Measurements from ENCODE around the gene CAMSAP1. TPM values are rescaled to one million over a fixed set of nuclear protein-coding genes. Genes with fewer than 3 reads are reported as not detected.

The CAMSAP1 gene
- total RNA-seq, 1 donor from 2014 or later, result 150 TPM

DNA sequence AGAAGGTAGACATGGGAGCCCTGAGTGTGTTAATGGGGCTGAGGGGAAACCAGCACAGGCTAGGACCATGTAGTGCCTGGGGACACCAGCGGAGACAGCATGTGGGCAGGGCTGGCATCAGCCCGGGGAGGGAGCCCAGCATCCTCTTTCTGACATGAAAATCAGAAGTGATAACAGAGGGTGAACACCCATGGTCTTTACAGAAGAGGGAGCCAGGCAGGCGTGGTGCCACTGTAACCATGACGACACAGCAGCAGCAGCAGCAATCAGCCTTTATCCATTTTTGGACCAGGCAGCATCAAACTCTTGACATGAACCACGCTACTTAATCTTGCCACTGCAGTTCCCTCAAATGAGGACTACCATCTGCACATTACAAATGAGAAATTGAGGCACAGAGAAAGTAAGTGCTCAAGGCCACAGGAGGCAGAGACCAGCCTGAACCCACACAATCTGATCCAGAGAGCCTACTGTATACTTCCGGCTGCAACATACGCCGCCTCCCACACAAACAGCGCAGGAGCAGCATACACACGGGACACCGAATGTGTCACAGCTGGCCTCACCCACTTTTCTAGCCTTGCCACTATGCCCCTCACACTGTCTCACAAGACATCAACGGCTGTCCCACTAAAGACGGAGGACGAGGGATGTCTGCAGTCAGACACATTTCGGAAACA lies 23.8 kb downstream of the CAMSAP1 start:
- Mint-ChIP-seq H3K4me1 (ENCODE audit: low read depth, unreplicated experiment) (peaks cover 86% of the 10 kb centered on the region), H3K4me3 (ENCODE audit: unreplicated experiment) (peak overlapping the region; percentile 51), H3K36me3 (ENCODE audit: unreplicated experiment) (no peaks in the 10 kb centered on the region), H3K27ac (ENCODE audit: unreplicated experiment) (peak overlapping the region; percentile 80), H3K9me3 (ENCODE audit: unreplicated experiment) (peaks cover 20% of the 10 kb centered on the region), H3K27me3 (ENCODE audit: unreplicated experiment) (peaks cover 13% of the 10 kb centered on the region)
- no peak for DNase-seq
- TF ChIP-seq, protein P1, sequence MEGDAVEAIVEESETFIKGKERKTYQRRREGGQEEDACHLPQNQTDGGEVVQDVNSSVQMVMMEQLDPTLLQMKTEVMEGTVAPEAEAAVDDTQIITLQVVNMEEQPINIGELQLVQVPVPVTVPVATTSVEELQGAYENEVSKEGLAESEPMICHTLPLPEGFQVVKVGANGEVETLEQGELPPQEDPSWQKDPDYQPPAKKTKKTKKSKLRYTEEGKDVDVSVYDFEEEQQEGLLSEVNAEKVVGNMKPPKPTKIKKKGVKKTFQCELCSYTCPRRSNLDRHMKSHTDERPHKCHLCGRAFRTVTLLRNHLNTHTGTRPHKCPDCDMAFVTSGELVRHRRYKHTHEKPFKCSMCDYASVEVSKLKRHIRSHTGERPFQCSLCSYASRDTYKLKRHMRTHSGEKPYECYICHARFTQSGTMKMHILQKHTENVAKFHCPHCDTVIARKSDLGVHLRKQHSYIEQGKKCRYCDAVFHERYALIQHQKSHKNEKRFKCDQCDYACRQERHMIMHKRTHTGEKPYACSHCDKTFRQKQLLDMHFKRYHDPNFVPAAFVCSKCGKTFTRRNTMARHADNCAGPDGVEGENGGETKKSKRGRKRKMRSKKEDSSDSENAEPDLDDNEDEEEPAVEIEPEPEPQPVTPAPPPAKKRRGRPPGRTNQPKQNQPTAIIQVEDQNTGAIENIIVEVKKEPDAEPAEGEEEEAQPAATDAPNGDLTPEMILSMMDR (IDR thresholded peaks at IDR 0.05; ENCODE audit: partially characterized antibody, unreplicated experiment), result no peak

DNA sequence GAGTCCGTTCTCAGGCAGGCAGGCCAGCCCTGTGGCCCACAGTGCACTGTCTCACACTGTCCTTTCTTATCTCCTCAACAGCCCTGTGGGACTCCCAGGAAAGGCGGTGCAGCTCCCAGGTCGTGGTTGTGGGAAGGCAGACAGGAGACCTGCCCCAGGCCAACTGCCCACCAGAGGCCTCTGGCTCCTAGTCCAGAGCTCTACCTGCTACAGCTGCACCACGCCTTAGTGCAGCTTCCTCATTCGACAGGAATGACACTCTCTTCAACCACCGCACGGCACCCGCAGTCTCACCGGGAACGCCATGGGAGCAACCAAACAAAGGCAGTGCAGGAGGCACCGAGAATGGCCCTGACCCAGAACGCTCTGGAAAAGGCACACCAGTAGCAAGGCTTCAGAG lies 25.3 kb downstream of the CAMSAP1 start:
- no peak for DNase-seq
- peaks cover 7% of the 10 kb centered on the region for H3K27me3 Mint-ChIP-seq (ENCODE audit: unreplicated experiment)
- peaks cover 16% of the 10 kb centered on the region for H3K9me3 Mint-ChIP-seq (ENCODE audit: unreplicated experiment)
- no peaks in the 10 kb centered on the region for H3K36me3 Mint-ChIP-seq (ENCODE audit: unreplicated experiment)
- H3K4me3 Mint-ChIP-seq (ENCODE audit: unreplicated experiment), result no peak overlapping the region
- TF ChIP-seq, protein P1 (IDR thresholded peaks at IDR 0.05; ENCODE audit: partially characterized antibody, unreplicated experiment), result no peak
- H3K4me1 Mint-ChIP-seq (ENCODE audit: low read depth, unreplicated experiment), result peaks cover 85% of the 10 kb centered on the region
- H3K27ac Mint-ChIP-seq (ENCODE audit: unreplicated experiment), result no peak overlapping the region

DNA sequence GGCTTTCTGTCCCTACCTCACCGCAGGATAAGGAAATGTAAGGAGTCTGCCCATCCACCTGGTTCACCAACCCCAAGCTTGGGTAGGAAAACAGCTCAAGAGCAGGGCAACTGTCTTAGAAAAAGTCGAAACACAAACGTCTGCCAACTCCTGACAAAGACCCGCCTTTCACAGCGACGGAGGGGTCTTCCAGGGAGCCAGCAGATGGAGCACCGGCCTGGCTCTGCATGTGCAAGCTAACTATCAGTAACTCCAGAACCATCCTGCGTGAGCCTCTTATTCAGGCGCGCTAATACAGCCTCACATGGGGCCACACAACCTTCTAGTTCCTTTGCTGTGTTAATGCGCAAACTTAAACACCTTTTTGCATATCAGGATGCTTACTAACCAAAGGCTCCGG lies 26.9 kb downstream of the CAMSAP1 start:
- TF ChIP-seq, protein P1 (IDR thresholded peaks at IDR 0.05; ENCODE audit: partially characterized antibody, unreplicated experiment), result no peak
- peak overlapping the region; percentile 40 for H3K27ac Mint-ChIP-seq (ENCODE audit: unreplicated experiment)
- H3K27me3 Mint-ChIP-seq (ENCODE audit: unreplicated experiment), result peaks cover 7% of the 10 kb centered on the region
- no peaks in the 10 kb centered on the region for H3K36me3 Mint-ChIP-seq (ENCODE audit: unreplicated experiment)
- H3K9me3 Mint-ChIP-seq (ENCODE audit: unreplicated experiment), result peaks cover 11% of the 10 kb centered on the region
- DNase-seq, result peak; percentile 52
- H3K4me3 Mint-ChIP-seq (ENCODE audit: unreplicated experiment), result no peak overlapping the region
- H3K4me1 Mint-ChIP-seq (ENCODE audit: low read depth, unreplicated experiment), result peaks cover 71% of the 10 kb centered on the region

DNA sequence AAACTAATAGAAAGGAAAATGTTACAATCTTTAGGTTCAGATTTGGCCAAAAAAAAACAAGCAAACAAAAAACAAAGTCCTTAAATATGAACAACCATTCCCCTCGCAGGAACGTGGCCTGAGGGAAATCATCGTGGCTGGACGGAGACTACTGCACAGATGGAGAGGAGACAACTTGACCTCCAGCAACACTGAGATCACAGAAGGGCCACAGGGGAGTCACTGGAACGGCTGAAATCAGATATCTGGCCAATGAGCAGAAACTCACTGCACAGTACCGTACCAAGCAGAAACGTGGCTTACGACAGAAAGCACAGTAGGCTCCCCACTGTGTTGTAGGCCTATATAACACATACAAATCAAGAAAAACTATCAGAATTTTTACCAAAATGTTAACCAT lies 27.7 kb downstream of the CAMSAP1 start:
- peak; percentile 58 for DNase-seq
- peaks cover 5% of the 10 kb centered on the region for H3K27me3 Mint-ChIP-seq (ENCODE audit: unreplicated experiment)
- H3K9me3 Mint-ChIP-seq (ENCODE audit: unreplicated experiment), result peaks cover 11% of the 10 kb centered on the region
- peak overlapping the region; percentile 85 for H3K27ac Mint-ChIP-seq (ENCODE audit: unreplicated experiment)
- peak overlapping the region; percentile 74 for H3K4me3 Mint-ChIP-seq (ENCODE audit: unreplicated experiment)
- TF ChIP-seq, protein P1 (IDR thresholded peaks at IDR 0.05; ENCODE audit: partially characterized antibody, unreplicated experiment), result no peak
- H3K36me3 Mint-ChIP-seq (ENCODE audit: unreplicated experiment), result no peaks in the 10 kb centered on the region
- H3K4me1 Mint-ChIP-seq (ENCODE audit: low read depth, unreplicated experiment), result peaks cover 68% of the 10 kb centered on the region

DNA sequence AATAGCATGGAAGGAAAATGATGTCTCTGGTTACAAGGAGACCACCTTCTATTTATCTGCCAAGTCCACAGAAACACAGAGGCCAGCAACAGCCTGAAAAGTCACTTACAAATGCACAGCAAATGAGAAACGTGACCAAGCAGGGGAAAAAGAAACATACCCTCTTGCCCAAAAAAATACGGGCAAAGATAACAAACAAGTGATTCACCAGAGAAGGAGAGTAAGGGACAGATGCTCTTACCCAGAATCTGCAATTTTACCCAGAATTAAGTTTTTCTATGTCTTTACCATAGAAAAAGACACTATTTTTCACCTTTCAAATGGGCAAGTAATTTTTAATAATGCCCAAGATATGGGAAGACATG lies 28.1 kb downstream of the CAMSAP1 start:
- Mint-ChIP-seq H3K27ac (ENCODE audit: unreplicated experiment) (peak overlapping the region; percentile 73), H3K27me3 (ENCODE audit: unreplicated experiment) (peaks cover 5% of the 10 kb centered on the region), H3K4me1 (ENCODE audit: low read depth, unreplicated experiment) (peaks cover 64% of the 10 kb centered on the region), H3K4me3 (ENCODE audit: unreplicated experiment) (peak overlapping the region; percentile 74), H3K9me3 (ENCODE audit: unreplicated experiment) (peaks cover 11% of the 10 kb centered on the region), H3K36me3 (ENCODE audit: unreplicated experiment) (no peaks in the 10 kb centered on the region)
- DNase-seq, result no peak
- TF ChIP-seq, protein P1 (IDR thresholded peaks at IDR 0.05; ENCODE audit: partially characterized antibody, unreplicated experiment), result no peak

Measured in glutamatergic neuron (in vitro differentiated cells).